Fibroblast of pulmonary artery (primary cell): Measurements from ENCODE around the gene SMYD3.
A peak's percentile ranks its signal among the peaks of the same experiment; 100 is the strongest.

Source experiments
- DNase-seq: peaks from one replicate; pipeline ENCODE4 v3.0.0-alpha.2; 2010; ENCODE audit warnings: low read depth
- H3K4me3 ChIP-seq: replicated peaks from 2 replicates; pipeline ENCODE4 v1.5.1; 2011; ENCODE audit warnings: low read depth, mild to moderate bottlenecking, control low read depth, low read length, moderate library complexity
- CTCF ChIP-seq: IDR thresholded peaks from 2 replicates; pipeline ENCODE4 v1.5.1; 2011; ENCODE audit warnings: mild to moderate bottlenecking, control low read depth, low read length, inconsistent platforms; ENCODE audit errors: missing control alignments

Gene SMYD3

GRCh38 chr1:246318622-246319021, 188.5 kb downstream of the SMYD3 start:
- no peak overlapping the region for H3K4me3 ChIP-seq
- TF ChIP-seq CTCF: no peak
- DNase-seq: no peak

GRCh38 chr1:246318036-246318359, 189.1 kb downstream of the SMYD3 start:
- H3K4me3 ChIP-seq: no peak overlapping the region
- TF ChIP-seq CTCF: no peak
- no peak for DNase-seq

- TF ChIP-seq CTCF: no peak
- peak; percentile 7 for DNase-seq
- H3K4me3 ChIP-seq: no peak overlapping the region
Observed at GRCh38 chr1:246317332-246318035, 189.6 kb downstream of the SMYD3 start.

GRCh38 chr1:246311461-246311860, 195.6 kb downstream of the SMYD3 start:
- no peak overlapping the region for H3K4me3 ChIP-seq
- no peak for TF ChIP-seq CTCF
- DNase-seq: no peak

GRCh38 chr1:246309247-246309884, 197.7 kb downstream of the SMYD3 start:
- TF ChIP-seq CTCF: no peak
- DNase-seq: no peak
- no peak overlapping the region for H3K4me3 ChIP-seq

- no peak for TF ChIP-seq CTCF
- no peak overlapping the region for H3K4me3 ChIP-seq
Observed at GRCh38 chr1:246308533-246309075, 198.5 kb downstream of the SMYD3 start.

GRCh38 chr1:246306415-246307037, 200.6 kb downstream of the SMYD3 start:
- DNase-seq: peak; percentile 52
- no peak overlapping the region for H3K4me3 ChIP-seq
- no peak for TF ChIP-seq CTCF

More at GRCh38 chr1:246308533-246309075, 198.5 kb downstream of the SMYD3 start:
- no peak for DNase-seq
